HEK293T (cell line): ENCODE measurements around the gene KCNK4.

ENCODE experiments used
- ARNT ChIP-seq: fragments of 450-650 bp; IDR thresholded peaks from 2 replicates; pipeline ENCODE4 v1.6.1; 2017; ENCODE audit warnings: mild to moderate bottlenecking
- BHLHE40 ChIP-seq: fragments of 450-650 bp; IDR thresholded peaks from 2 replicates; pipeline ENCODE4 v1.6.1; 2016; ENCODE audit warnings: mild to moderate bottlenecking, moderate library complexity, borderline replicate concordance
- FOXM1 ChIP-seq: fragments of 450-650 bp; IDR thresholded peaks from 2 replicates; pipeline ENCODE4 v1.6.1; 2017; ENCODE audit warnings: mild to moderate bottlenecking, borderline replicate concordance
- SP1 ChIP-seq: fragments of 450-650 bp; IDR thresholded peaks from 2 replicates; pipeline ENCODE4 v1.6.1; 2017
- SUZ12 ChIP-seq: fragments of 450-650 bp; IDR thresholded peaks from 2 replicates; pipeline ENCODE4 v1.6.1; 2016; ENCODE audit warnings: mild to moderate bottlenecking

DNA sequence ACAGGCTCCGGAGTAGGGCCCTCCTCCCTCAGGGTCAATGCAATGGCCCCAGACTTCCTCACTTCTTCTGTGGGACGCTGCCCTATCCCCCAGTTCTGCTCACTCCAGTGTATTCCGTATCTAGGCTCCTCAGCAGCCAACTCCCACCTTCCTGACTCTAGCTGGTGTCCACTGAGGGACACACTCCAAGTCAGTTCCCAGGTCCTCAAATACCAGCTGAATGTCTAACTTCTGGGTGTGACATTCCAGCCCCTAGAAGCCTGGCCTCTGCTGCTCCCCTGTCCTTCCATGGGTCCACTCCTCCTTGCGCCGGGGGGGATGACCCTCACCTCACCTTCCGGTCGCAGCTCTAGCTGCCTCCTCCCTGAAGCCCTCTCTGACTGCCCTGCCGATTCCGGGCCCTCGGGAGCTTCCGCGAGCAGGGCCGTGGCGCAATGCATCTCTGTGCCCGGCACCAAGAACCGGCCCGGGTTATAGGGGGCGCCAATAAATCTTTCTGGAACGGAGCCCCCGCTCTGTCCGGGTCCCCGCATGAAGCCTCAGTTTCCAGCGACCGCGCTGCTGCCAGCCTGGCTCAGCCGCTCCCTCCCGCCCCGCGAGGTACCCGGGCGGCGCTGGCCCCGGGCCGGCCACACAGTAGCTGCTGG lies 22.1 kb upstream of the KCNK4 start:
- no peak for TF ChIP-seq SUZ12
- TF ChIP-seq SP1 = no peak
- TF ChIP-seq BHLHE40 = no peak
- TF ChIP-seq FOXM1 = no peak
- no peak for TF ChIP-seq ARNT
